Smooth muscle cell (in vitro differentiated cells): ENCODE data around the gene HSF2BP. TPM values are rescaled to one million over a fixed set of nuclear protein-coding genes. Genes with fewer than 3 reads are reported as not detected.

Source experiments
- DNase-seq: peaks from one replicate; lab custom pipeline; 2025; ENCODE audit not compliant: unreplicated experiment; lab: John Stamatoyannopoulos, UW
- H2AFZ ChIP-seq: fragments of 200-600 bp; sonication (generic); 2 replicates; pipeline ENCODE4 v1.6.0; 2016; ENCODE audit warnings: antibody characterized with exemption, low read depth, mild to moderate bottlenecking
- H3F3A ChIP-seq: fragments of 200-600 bp; sonication (generic); 2 replicates; pipeline ENCODE4 v1.6.0; 2017; ENCODE audit warnings: antibody characterized with exemption, low read depth
- H3K27ac ChIP-seq: fragments of 200-600 bp; sonication (generic); 2 replicates; pipeline ENCODE4 v1.5.1; 2016; ENCODE audit warnings: low read depth, mild to moderate bottlenecking
- H3K27me3 ChIP-seq: fragments of 200-600 bp; sonication (generic); 2 replicates; pipeline ENCODE4 v1.6.1; 2016; ENCODE audit warnings: low read depth, mild to moderate bottlenecking
- H3K36me3 ChIP-seq: fragments of 200-600 bp; sonication (generic); 2 replicates; pipeline ENCODE4 v1.5.1; 2016; ENCODE audit warnings: low read depth
- H3K4me1 ChIP-seq: fragments of 200-600 bp; sonication (generic); 2 replicates; pipeline ENCODE4 v1.5.1; 2016; ENCODE audit warnings: low read depth
- H3K4me2 ChIP-seq: fragments of 200-600 bp; sonication (generic); 2 replicates; pipeline ENCODE4 v1.6.0; 2016; ENCODE audit warnings: mild to moderate bottlenecking
- H3K4me3 ChIP-seq: fragments of 200-600 bp; sonication (generic); 2 replicates; pipeline ENCODE4 v1.5.1; 2016; ENCODE audit warnings: mild to moderate bottlenecking
- H3K79me2 ChIP-seq: fragments of 200-600 bp; sonication (generic); 2 replicates; pipeline ENCODE4 v1.6.0; 2016; ENCODE audit warnings: low read depth, mild to moderate bottlenecking
- H3K9ac ChIP-seq: fragments of 200-600 bp; sonication (generic); 2 replicates; pipeline ENCODE4 v1.6.0; 2016; ENCODE audit warnings: low read depth
- H3K9me3 ChIP-seq: fragments of 200-600 bp; sonication (generic); replicated peaks from 2 replicates; pipeline ENCODE4 v1.5.1; 2016; ENCODE audit warnings: low read depth
- H4K20me1 ChIP-seq: fragments of 200-600 bp; sonication (generic); 2 replicates; pipeline ENCODE4 v1.6.0; 2016; ENCODE audit warnings: low read depth
- WGBS: methylation state at CpG from one replicate; pipeline ENCODE4 v1.1.7; 2016; ENCODE audit warnings: low lambda C conversion rate; 5-methylcytosine and 5-hydroxymethylcytosine counted together
- polyA plus RNA-seq: library from polyadenylated mRNA; unstranded; fragments of >200 nt; fragmentation: Nextera tagmentation; extraction: Ambion mirVana; gene quantifications from 2 replicates; pipeline ENCODE4 v1.2.1, GENCODE V29; 2016
- total RNA-seq: library from RNA; depleted of rRNA; stranded (reverse); fragments of >200 nt; gene quantifications from 2 replicates; pipeline ENCODE4 v1.2.3, GENCODE V29; 2014
- TF ChIP-seq, protein P1 (sequence below): fragments of 200-600 bp; sonication (generic); IDR thresholded peaks from 2 replicates; pipeline ENCODE4 v1.5.1; 2017; ENCODE audit warnings: borderline replicate concordance, mild to moderate bottlenecking, antibody characterized with exemption; ENCODE audit not compliant: insufficient read depth, poor library complexity, severe bottlenecking

HSF2BP gene
- total and polyA plus RNA-seq, 2 experiments from 2014 or later, result 0.97 to 1.9 TPM

DNA sequence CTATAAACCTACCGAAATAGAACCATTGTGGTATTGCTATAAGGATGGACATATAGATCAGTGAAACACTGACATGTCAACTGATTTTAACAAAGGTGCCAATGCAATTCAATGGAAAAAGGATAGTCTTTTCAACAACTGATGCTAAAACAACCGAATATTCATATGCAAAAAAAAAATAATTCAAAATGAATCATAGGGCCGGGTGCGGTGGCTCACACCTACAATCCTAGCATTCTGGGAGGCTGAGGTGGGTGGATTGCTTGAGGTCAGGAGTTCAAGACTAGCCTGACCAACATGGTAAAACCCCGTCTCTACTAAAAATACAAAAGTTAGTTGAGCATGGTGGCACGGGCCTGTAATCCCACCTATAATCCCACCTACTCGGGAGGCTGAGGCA is 23.9 kb downstream of the HSF2BP start:
- H3K79me2 ChIP-seq, result no peaks in the 10 kb centered on the region
- H3K4me2 ChIP-seq, result no peak overlapping the region
- H3F3A ChIP-seq, result peaks cover 4% of the 10 kb centered on the region
- no peak overlapping the region for H3K9ac ChIP-seq
- 96% methylated on average over 7 of the region's 7 CpGs for WGBS
- no peaks in the 10 kb centered on the region for H3K27me3 ChIP-seq
- no peak overlapping the region for H3K4me3 ChIP-seq
- peak overlapping the region; percentile 65 for H3K27ac ChIP-seq
- no peaks in the 10 kb centered on the region for H4K20me1 ChIP-seq
- H3K36me3 ChIP-seq, result no peaks in the 10 kb centered on the region
- no peaks in the 10 kb centered on the region for H3K9me3 ChIP-seq
- DNase-seq, result no peak
- no peak overlapping the region for H2AFZ ChIP-seq
- TF ChIP-seq, protein P1, sequence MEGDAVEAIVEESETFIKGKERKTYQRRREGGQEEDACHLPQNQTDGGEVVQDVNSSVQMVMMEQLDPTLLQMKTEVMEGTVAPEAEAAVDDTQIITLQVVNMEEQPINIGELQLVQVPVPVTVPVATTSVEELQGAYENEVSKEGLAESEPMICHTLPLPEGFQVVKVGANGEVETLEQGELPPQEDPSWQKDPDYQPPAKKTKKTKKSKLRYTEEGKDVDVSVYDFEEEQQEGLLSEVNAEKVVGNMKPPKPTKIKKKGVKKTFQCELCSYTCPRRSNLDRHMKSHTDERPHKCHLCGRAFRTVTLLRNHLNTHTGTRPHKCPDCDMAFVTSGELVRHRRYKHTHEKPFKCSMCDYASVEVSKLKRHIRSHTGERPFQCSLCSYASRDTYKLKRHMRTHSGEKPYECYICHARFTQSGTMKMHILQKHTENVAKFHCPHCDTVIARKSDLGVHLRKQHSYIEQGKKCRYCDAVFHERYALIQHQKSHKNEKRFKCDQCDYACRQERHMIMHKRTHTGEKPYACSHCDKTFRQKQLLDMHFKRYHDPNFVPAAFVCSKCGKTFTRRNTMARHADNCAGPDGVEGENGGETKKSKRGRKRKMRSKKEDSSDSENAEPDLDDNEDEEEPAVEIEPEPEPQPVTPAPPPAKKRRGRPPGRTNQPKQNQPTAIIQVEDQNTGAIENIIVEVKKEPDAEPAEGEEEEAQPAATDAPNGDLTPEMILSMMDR, result no peak
- H3K4me1 ChIP-seq, result no peaks in the 10 kb centered on the region

DNA sequence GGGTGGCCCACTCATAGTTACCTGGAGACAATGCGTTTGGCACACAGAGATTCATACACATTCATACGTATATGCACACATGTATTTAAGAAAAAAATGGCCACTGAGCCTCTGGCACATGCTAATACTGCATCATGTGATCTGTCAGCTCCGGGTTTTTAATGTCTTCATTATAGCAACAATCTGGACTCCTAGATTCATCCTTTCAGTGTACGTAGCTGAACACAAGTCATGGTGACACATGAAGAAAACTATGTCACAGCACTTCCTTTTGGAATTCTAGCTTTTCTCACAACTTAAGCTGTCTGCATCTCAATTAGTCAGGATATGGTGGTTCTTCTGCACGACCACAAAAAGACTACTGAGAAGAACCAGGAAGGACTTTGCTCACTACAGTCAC is 24.7 kb downstream of the HSF2BP start:
- Histone ChIP-seq H3K79me2 (no peaks in the 10 kb centered on the region), H3K9me3 (no peaks in the 10 kb centered on the region), H3K4me2 (peak overlapping the region; percentile 20), H3K36me3 (no peaks in the 10 kb centered on the region), H3K27ac (peak overlapping the region; percentile 65), H3K4me1 (no peaks in the 10 kb centered on the region), H3K27me3 (no peaks in the 10 kb centered on the region), H2AFZ (no peak overlapping the region), H4K20me1 (no peaks in the 10 kb centered on the region), H3K4me3 (no peak overlapping the region), H3K9ac (no peak overlapping the region), H3F3A (no peaks in the 10 kb centered on the region)
- DNase-seq, result no peak
- WGBS, result 45% methylated on average over 5 of the region's 5 CpGs
- TF ChIP-seq, protein P1, result no peak

DNA sequence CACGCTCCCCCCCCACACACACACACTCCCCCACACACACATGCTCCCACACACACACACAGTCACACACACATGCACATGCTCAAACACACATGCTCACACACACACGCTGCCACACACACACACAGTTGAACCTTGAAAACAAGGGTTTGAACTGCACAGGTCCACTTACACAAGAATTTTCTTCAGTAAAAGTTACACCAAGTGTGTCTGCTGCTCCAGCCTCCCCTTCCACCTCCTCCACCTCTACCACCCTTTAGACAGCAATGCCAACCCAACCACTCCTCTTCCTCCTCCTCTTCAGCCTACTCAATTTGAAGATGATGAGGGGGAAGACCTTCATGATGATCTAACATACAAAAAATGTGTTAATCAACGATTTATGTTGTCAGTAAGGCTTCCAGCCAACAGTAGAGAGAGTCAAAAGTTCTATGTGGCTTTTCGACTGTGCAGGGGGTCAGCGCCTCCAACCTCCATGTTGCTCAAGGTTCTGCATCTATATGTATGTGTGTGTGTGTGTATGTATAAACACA is 26.8 kb downstream of the HSF2BP start:
- Histone ChIP-seq H4K20me1 (no peaks in the 10 kb centered on the region), H3K4me2 (no peak overlapping the region), H3K79me2 (no peaks in the 10 kb centered on the region), H3K9ac (no peak overlapping the region), H3K36me3 (no peaks in the 10 kb centered on the region), H3K27ac (no peak overlapping the region), H2AFZ (no peak overlapping the region), H3K9me3 (no peaks in the 10 kb centered on the region), H3K27me3 (no peaks in the 10 kb centered on the region), H3K4me3 (no peak overlapping the region), H3K4me1 (no peaks in the 10 kb centered on the region), H3F3A (peaks cover 3% of the 10 kb centered on the region)
- no peak for DNase-seq
- TF ChIP-seq, protein P1, result no peak
- WGBS, result 92% methylated on average over 5 of the region's 5 CpGs

DNA sequence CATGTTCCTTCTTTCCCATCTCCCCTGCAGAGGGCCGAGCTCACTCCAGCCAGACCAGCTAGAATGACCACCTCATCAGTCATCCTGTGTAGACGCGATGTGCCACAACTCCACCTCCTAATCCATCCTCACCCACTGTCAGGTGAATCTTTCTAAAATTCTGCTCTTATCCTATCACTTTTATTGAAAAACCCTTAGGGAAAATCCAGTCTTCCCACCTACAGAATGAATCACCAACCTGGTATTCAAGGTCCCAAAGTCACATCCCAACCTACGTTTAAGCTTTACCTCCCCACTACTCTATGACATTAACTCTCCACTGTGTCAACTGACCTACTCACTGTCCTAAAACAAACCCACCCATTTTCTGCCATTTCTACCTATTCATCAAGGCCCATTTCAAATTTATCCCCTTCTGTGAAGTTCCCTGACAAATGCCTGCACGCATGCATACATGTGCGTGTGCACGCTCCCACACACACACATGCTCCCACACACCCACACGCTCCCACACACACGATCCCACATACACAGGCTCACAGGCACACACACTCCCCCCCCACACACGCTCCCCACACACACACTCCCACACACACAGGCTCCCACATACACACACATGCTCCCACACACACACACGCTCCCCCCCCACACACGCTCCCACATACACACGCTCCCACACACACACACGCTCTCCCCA is 27.7 kb downstream of the HSF2BP start:
- no peaks in the 10 kb centered on the region for H3K9me3 ChIP-seq
- no peak overlapping the region for H3K4me2 ChIP-seq
- no peaks in the 10 kb centered on the region for H4K20me1 ChIP-seq
- no peaks in the 10 kb centered on the region for H3K36me3 ChIP-seq
- DNase-seq, result no peak
- H3K27ac ChIP-seq, result no peak overlapping the region
- H2AFZ ChIP-seq, result no peak overlapping the region
- peaks cover 9% of the 10 kb centered on the region for H3F3A ChIP-seq
- H3K9ac ChIP-seq, result no peak overlapping the region
- H3K4me3 ChIP-seq, result no peak overlapping the region
- no peaks in the 10 kb centered on the region for H3K27me3 ChIP-seq
- WGBS, result 86% methylated on average over 8 of the region's 14 CpGs
- no peaks in the 10 kb centered on the region for H3K4me1 ChIP-seq
- TF ChIP-seq, protein P1, result no peak
- H3K79me2 ChIP-seq, result no peaks in the 10 kb centered on the region
